Erythroblast (primary cell): Measurements from ENCODE around the gene SEPTIN8.

Experiments used
- GATA1 ChIP-seq: IDR thresholded peaks from 2 replicates; pipeline ENCODE4 v1.6.1; 2011; ENCODE audit warnings: low read depth, mild to moderate bottlenecking, control low read depth, low read length, moderate library complexity
- POLR2A ChIP-seq: IDR thresholded peaks from 2 replicates; pipeline ENCODE4 v1.6.1; 2011; ENCODE audit warnings: mild to moderate bottlenecking, low read length

- TF ChIP-seq POLR2A = no peak
- no peak for TF ChIP-seq GATA1
Observed at GRCh38 chr5:132749506-132749905, 27.5 kb downstream of the SEPTIN8 start.
